Raji (cell line): ENCODE data around the gene VWA3A.

Source experiments
- POLR2A ChIP-seq: IDR thresholded peaks from 2 replicates; pipeline ENCODE4 v1.6.1; 2011; ENCODE audit warnings: low read depth, low read length, control low read depth; ENCODE audit not compliant: insufficient read depth

Gene VWA3A

DNA sequence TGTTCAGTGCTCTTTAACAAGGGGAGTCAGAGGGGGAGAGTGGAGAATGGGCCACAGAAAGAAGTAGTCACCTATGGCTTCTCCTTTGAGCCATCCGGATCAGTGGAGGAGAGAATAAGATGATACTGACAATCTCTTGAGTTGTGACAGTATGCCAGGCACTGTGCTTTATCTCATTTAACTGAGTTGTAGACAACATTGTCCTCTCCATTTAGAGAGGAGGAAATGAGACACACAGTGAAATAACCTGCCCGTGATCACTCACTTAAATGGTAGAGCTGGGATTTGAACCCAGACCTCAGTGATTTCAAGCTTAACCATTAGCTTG is 95.9 kb downstream of the VWA3A start:
- TF ChIP-seq POLR2A: no peak

DNA sequence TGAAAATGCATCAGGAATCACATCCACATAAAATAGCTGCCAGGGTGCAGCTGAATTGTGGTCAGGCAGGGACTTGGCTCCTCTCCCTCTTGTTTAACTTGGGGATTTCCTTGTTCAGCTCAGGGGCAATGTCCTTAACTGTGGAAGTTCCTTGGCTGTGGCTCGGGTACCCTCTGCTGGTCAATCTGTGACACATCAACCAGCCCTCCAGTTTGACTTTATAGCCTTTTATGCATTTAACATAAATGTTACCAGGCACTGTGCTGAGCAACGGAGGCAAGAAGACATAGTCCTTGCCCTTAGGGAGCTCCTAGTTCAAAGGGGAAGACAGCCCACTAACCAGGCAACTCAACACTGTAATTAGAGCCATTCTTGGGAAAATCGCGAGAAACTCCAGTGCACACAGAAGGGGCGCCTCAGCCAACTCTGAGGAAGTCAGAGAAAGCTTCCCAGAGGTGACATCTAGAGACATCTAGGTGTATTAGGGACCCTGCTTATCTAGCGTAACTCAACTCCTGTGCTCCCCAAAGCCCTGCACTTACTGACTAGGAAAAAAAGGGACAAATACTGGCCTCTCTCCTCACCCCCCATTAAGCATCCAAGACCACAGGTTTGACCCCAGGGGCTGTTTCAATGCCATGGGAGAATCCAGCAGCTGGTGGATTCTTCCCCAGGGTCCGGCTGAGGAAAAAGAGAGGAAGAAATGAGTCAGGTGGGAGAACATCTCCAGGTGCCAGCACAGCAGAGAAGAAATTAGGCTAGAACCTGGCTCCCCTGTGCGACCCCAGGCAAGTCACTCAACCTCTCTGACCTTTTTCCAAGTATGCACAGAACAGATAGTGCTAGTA is 96.5 kb downstream of the VWA3A start:
- TF ChIP-seq POLR2A: no peak

DNA sequence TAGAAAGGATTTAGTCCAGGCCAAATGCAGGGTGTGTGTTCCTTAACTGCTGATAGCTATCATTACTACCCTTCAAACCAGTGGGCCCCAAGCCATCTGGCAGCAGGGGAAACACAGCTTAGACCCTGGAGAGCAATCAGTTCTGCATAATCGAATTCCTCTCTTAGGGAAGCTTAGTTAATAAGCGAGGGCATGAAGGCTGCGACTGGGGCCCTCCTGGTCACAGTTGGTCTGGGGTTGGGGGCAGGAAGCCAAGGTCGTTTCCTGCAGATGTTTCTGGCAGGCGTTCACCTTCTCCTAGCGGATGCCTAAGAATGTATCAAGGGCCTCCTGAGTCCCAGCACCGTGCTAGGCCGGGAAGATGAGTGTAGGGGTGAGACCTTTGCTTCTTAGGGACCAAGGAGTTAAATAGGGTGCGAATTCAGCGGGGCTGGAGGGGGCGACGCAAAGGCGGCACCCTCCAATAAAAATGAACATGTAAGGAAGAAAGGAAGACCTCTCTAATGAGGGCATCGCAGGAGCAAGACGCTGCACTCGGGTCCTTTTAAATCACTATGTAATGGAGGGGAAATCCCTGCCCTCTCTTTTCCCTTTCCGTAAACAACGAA is 97.2 kb downstream of the VWA3A start:
- TF ChIP-seq POLR2A: no peak

DNA sequence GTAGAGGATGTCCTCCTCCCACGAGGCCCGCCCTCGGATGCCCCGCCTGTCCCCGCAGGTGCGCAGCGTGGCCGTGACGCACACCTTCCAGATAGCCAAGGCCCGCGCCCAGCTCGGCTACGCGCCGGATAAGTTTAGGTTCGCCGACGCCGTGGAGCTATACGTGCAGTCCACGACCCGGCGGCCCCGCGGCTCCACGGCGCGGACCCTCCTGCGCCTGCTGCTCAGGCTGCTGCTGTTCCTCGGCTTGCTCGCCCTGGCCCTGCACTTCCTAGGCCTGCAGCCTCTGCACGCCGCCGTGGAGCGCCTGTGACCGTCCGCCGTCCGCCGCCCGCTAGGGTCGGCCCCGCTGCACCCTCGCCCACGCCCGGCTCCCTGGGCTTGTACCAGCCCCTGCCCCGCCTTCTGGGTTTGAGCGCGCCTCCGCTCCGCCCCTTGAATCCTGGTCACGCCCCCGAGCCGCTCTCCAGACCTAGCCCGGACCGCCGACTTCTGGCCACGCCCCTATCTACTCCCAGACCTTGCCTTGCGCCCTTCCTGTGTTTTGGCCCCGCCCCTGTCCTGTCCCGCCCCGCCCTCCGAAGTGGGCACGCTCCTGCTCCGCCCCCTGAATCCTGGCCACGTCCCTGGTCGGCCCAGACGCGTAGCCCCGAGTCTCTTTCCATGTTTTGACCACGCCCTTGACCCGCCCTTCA is 97.9 kb downstream of the VWA3A start:
- TF ChIP-seq POLR2A: peak; percentile 84

- TF ChIP-seq POLR2A: peak; percentile 83
Measured at GRCh38 chr16:22190776-22191531, 98.6 kb downstream of the VWA3A start.

GRCh38 chr16:22191532-22192260 is 99.4 kb downstream of the VWA3A start:
- no peak for TF ChIP-seq POLR2A

DNA sequence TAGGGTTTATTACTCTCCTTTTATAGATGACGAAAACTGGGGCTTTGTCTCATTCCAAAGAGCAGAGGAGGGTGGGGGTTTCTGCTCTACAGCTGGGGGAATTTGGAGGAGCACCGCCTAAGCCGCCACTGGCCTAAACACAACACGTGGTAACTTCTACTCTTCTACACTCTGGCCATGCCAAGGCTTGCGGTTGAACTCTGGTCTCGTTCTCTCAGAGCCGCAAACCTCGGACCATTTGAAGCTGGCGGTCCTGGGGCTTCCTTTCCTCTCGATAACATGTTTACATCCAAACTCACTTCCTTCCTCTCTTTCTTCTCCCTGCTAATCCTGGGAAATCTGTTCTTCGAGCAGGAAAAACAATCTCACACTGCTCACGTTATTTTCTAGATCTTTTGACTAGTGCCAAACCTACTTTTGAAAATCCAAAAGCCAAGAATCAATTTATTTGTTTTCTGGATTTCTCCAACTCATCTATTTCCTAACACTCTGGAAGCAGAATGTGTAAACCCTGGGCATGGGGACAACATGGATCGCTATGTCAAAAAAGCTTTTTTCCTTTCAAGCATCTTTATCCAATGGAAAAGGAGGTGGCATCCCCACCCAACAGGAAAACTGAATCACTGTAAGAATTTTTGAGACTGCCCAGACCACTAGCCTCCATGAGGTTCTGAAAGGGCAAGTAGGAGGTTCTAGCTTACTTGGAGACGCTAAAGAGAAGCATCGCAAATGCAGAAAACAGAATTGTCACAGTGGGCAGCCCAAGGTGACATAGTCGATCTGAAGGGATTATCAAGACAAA is 100.1 kb downstream of the VWA3A start:
- peak; percentile 33; the same call in 1 of the 2 replicates for TF ChIP-seq POLR2A

- TF ChIP-seq POLR2A: no peak
Measured at GRCh38 chr16:22193063-22193411, 100.7 kb downstream of the VWA3A start.

- no peak for TF ChIP-seq POLR2A
Measured at GRCh38 chr16:22194707-22195444, 102.5 kb downstream of the VWA3A start.

GRCh38 chr16:22195445-22195694 is 103.0 kb downstream of the VWA3A start:
- no peak for TF ChIP-seq POLR2A

DNA sequence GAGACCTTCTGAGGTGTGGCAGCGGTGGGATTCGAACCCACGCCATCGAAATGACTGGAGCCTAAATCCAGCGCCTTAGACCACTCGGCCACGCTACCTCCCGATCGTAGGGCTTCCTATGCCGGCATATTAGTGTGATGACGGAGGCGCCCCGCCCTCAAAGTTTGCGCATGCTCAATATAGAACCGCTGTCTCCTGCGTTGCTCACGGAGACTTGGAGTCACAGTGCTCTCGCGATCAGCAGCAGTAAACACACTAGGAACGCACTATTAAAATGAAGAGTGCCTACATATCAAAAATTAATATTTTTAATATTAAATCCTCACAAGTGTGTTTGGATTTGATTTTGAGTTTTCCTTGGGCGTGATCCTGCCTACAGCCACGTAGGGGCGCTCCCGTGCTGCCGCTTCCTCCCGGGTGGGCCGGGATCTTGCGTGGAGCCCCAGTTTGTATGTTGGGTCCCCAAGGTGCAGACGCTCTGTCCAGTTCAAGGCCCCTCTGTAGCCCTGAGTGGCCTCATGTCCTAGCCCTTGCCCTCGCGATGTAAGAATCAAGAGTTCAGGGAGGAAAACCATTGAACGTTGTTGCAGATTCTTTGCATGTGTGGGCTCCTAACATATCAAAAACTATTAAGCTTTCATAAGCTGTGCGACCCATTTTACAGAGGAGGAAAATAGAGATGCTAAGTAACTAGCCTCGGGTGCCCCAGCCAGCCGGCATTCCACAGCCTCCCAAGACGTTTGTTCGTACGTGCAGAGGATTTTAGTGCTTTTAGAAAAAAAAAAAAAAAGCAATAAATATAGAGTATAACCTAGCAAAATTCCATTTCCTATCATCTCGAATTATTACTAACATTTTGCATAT is 103.6 kb downstream of the VWA3A start:
- peak; percentile 44; the same call in 1 of the 2 replicates for TF ChIP-seq POLR2A

GRCh38 chr16:22198547-22199293 is 106.4 kb downstream of the VWA3A start:
- no peak for TF ChIP-seq POLR2A
